GM20000 (cell line): ENCODE data around the gene SLC35A3.
A peak's percentile ranks its signal among the peaks of the same experiment; 100 is the strongest.
"Not testable (repeated sequence)": the region's sequence is repeated elsewhere in the genome, so short reads cannot be mapped to it uniquely, and the experiment has no call there.

ENCODE experiments used
- DNase-seq: peaks from one replicate; pipeline ENCODE4 v3.0.0; 2012; ENCODE audit warnings: low spot score
- TF ChIP-seq, protein P1 (sequence below): IDR thresholded peaks from 2 replicates; pipeline ENCODE4 v1.5.1; 2012; ENCODE audit warnings: mild to moderate bottlenecking, control low read depth; ENCODE audit errors: extremely low read depth, missing control alignments

SLC35A3 gene

DNA sequence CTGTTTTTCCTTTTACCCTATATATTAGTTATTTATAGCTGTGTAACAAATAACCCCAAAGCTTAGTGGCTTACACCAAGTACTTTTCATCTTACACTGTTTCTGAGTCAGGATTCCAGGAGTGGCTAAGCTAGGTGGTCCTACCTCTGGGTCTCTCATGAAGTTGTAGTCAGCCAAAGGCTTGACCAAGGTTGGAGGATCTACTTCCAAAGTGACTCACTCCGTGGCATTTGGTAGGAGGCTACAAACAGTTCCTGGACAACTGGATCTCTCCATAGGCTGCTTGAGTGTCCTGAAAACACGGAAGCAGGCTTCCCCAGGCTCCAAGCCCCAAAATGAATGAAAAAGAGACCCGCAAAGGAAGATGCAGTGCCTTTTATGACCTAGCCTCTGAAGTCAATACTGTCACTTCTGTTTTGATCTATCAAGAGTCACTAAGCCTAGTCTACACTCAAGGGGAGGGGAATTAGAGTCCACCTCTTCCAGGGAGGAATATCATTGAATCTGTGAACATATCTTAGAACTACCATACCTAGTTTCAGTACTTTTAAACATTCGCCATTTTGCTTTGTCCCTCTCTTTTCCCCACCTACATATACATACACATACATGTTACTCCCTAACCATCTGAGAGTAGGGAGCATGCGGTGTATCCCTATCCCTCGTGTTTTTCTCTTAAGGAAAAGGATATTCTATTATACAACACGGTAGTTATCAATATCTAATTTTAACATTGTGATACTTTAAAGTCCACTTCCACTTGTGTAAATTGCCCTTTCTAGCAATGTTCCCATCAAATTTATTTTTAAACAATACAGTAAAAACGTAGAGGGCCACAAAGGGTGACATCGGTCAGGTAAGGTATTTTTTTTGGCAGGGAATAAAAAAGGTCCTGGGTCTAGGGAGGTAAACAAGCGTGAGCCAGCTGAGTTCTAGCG lies 67.2 kb downstream of the SLC35A3 start:
- TF ChIP-seq, protein P1, sequence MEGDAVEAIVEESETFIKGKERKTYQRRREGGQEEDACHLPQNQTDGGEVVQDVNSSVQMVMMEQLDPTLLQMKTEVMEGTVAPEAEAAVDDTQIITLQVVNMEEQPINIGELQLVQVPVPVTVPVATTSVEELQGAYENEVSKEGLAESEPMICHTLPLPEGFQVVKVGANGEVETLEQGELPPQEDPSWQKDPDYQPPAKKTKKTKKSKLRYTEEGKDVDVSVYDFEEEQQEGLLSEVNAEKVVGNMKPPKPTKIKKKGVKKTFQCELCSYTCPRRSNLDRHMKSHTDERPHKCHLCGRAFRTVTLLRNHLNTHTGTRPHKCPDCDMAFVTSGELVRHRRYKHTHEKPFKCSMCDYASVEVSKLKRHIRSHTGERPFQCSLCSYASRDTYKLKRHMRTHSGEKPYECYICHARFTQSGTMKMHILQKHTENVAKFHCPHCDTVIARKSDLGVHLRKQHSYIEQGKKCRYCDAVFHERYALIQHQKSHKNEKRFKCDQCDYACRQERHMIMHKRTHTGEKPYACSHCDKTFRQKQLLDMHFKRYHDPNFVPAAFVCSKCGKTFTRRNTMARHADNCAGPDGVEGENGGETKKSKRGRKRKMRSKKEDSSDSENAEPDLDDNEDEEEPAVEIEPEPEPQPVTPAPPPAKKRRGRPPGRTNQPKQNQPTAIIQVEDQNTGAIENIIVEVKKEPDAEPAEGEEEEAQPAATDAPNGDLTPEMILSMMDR = no peak
- no peak for DNase-seq

DNA sequence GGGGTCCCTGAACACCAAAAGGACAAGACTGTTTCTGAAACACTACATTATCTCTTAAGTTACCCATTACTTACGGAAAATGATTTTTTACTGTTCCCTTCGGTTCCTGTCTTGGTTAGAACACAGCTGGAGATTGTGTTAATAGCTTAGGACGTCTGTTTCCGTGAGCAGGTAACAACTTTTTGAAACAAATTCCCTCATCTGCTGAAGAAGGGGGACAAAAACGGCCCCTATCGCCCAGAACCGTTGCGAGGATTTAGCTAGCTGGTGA lies 67.8 kb downstream of the SLC35A3 start:
- no peak for DNase-seq
- TF ChIP-seq, protein P1 = no peak

DNA sequence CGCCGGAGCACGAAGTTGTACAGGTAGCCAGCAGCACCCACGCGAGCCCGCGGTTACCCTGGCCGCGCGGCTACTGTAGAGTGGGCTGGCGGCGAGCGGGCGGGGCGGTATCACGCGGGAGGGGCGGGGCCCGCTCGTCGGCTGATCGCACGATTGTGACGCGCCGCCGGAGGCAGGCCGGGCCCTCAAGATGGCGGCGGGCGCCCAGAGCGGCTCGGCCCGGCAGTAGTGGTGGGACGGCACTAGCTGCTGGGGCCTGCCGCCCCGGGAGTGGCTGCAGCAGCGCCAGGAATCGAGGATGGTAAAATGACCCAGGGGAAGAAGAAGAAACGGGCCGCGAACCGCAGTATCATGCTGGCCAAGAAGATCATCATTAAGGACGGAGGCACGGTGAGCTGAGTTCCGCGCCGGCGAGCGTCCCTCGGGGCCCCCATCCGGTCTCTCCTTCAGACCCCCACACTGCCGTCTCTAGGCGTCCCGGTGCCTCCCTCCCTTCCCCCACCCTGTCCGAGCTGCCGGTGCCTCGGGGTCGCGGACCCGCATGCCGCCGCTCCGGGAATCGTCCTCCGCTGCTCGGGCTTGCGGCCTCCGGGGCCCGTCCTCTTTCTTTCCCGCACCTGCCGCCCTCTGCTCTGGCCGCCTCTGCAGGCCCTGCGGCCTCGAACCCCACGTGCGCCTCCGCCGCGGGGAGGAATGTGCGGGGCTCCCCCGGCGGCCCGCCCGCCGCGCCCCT lies 68.3 kb downstream of the SLC35A3 start:
- DNase-seq = peak; percentile 94
- TF ChIP-seq, protein P1 = no peak

DNA sequence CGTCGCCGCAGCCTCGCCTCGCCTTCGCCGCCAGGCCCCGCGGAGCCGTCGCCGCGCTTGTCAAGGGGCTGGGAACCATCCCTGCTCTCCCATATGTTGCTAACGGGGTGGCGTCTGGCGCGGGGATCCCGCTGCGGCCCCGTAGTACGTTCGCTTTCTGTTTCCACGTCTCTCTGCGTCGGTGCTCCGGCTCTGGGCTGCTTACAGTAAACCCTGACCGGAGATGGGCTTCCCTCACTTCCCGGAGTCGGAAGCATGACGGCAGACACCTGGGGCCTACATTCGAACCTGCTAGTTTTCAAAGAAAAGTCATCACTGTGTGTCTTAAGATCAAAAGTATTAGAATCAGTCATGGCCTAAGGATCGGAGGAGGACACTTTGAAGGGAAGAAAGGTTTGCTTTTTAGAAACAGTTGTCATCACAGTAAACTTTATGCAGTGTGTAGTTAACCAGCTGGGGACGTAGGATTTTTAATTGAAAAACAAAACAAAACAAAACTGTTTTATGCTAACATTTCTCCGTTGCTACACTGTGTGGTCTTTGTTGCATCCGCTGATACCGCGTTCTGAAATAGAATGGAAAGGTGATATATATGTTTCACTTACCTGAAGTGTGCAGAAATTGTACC lies 69.0 kb downstream of the SLC35A3 start:
- DNase-seq = peak; percentile 76
- TF ChIP-seq, protein P1 = no peak

DNA sequence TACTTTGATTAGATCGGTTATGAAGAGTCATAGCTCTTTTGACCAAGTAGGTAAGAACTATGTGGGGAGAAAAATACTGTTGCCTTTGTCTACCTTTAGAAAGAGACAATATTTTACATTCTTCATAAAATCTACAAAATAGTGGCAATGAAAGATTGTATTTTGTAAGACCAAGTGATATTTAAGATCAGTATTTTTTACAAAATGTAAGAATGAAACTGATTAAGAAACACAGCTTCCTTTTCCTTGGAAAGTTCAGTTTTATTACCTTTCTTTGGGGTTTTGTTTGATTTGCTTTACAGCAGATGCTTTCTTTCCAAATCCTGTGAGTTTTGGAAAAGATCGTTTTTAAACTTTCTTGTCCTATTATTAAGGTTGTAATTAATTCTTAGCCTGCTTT lies 69.8 kb downstream of the SLC35A3 start:
- TF ChIP-seq, protein P1 = no peak
- DNase-seq = no peak

DNA sequence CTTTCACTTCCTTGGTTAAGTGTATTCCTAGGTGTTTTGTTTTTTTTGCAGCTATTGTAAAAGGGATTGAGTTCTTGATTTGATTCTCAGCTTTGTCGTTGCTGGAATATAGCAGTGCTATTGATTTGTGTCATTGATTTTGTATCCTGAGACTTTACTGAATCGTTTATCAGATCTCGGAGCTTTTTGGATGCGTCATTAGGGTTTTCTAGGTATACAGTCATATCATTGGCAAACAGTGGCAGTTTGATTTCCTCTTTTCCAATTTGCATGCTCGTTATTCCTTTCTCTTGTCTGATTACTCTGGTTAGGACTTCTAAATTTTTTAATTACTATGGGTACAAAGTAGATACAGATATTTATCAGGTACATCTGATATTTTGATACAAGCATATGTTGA lies 75.4 kb downstream of the SLC35A3 start:
- no peak for DNase-seq
- TF ChIP-seq, protein P1 = no peak

GRCh38 chr1:100047235-100047708 lies 77.5 kb downstream of the SLC35A3 start:
- DNase-seq = not testable (repeated sequence)
